CD4-positive, alpha-beta T cell treated with Interleukin-2 at 100 ng/mL for 4 hours (primary cell): Measurements from ENCODE around the gene CFAP99.
"Not testable (repeated sequence)": the region's sequence is repeated elsewhere in the genome, so short reads cannot be mapped to it uniquely, and the experiment has no call there.

Source experiments
- DNase-seq: peaks from one replicate; pipeline ENCODE4 v3.0.0-alpha.2; 2020; ENCODE audit warnings: low spot score

CFAP99 gene

DNA sequence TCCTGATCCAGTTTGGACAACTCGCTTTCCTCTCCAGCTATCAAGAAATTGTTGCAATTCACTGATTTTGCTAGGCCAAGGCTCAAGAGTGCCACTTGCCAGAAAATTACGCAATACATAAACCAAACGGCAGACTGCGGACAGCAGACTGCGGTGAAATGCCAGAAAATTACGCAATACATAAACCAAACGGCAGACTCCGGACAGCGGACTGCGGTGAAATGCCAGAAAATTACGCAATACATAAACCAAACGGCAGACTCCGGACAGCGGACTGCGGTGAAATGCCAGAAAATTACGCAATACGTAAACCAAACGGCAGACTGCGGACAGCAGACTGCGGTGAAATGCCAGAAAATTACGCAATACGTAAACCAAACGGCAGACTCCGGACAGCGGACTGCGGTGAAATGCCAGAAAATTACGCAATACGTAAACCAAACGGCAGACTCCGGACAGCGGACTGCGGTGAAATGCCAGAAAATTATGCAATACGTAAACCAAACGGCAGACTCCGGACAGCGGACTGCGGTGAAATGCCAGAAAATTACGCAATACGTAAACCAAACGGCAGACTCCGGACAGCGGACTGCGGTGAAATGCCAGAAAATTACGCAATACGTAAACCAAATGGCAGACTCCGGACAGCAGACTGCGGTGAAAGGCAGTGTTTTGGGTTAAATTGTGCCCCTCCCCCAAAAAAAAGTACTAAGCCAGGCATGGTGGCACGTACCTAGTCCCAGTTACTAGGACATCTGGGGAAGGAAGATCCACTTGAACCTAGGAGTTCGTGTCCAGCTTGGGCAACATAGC is 11.4 kb downstream of the CFAP99 start:
- not testable (repeated sequence) for DNase-seq

DNA sequence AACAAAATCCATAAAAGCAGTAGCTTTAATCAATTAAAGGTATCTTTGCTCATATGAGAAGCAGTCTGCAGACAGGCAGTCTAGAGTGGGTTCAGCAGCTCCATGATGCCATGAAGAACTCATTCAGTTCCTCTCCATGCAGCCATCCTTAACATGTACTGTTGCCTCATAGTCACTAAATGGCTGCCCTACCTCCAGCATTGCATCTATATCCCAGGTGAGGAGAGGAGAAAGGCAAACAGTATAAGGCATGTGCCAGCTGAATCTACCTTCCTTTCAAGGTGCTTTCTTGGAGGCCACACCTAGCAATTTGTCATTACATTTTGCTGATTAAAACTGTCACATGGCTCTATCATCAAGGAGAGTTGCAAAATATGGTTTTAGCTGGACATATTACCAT is 13.2 kb downstream of the CFAP99 start:
- DNase-seq: no peak

DNA sequence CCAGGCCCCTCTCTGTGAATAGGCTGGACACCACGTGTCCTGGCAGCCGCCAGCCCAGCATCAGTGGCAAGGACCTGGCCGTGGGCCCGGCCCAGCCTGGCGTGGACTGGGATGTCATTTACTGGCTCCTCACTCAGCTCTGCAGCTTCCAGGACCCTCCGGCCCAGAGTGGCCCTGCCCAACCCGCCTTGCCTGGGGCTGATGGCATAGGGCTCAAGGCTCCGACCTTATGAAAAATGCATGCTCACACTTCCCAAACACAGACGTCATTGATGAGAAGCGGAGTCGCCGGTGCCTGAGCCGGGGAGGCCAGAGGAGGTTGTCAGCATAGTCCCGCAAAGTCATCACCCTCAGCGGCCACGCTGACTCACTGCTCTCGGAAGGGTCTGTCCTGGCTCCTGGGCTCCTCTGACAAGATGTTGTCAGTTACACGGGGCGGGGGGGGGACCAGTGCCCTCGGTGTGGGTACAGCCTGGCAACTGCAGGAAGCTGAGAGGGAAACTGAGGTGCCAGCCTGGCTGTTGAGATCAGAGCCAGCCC is 14.3 kb downstream of the CFAP99 start:
- DNase-seq: no peak

DNA sequence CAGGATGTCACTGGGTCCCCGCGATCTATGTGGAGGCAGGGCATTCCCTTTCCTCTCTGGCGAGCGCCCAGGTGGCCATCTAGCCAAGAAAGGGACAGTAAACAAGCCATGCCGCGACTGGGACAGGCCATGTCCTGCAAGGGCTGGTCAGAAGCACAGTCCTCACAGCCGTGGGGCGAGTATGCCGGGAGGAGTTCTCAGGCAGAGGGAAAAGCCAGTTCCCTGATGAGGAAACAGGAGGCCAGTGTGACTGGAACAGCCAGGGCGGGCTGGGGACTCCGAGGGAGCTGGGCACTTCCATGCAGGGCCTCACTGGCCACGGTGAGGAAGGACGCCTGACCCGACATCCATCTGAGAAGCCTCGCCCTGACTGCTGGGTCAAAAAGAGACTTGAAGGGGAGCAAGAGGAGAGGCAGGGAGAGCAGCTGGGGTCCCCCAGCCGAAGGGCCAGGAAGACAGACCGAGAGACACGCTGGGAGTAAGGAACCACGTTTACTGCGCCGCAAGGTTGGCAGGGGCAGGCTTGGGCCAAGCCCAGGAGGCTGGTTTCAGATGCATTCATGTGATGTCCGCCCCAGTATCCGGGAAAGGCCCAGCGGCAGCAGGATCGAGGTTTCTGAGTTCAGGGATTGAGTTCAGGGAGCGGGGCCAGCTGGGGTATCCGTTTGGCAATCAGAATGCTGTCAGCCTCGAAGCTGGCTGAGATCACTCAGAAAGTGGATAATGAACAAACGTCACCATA is 15.0 kb downstream of the CFAP99 start:
- no peak for DNase-seq

DNA sequence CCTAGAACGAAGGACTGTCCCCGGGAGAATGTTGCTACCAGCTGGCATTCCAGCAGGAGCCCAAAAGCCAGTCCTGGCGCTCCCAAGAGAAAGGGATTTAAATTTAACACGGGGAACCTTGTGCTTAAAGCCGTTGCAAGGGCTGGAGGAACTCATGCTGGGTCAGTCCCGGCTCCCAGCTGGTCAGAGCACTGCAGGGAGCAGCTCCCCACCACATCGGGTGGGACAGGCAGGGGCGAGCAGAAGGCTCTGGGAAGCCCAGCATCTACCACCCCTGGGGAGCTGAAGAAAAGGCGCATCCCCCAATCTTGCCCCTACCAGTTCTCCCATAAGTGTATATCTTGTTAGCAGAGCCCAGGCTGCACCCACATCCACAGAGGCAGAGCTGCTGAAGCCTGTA is 15.7 kb downstream of the CFAP99 start:
- no peak for DNase-seq

DNA sequence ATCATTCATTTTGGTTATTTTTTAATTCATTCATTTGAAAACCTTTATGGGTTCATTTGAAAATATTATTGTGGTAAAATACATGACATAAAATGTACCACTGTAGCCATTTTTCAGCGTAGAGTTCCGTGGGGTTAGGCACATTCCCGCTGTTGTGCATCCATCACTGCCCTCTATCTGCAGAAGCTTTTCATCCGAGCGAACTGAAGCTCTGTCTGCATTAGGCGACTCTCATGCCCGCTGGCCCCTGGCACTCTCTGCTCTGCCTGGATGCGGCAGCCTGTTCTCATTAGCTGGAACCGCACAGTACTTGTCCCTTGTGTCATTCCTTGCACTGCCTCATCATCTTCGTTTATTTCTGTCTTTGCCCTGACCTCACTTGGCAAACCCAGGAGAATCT is 17.5 kb downstream of the CFAP99 start:
- no peak for DNase-seq

DNA sequence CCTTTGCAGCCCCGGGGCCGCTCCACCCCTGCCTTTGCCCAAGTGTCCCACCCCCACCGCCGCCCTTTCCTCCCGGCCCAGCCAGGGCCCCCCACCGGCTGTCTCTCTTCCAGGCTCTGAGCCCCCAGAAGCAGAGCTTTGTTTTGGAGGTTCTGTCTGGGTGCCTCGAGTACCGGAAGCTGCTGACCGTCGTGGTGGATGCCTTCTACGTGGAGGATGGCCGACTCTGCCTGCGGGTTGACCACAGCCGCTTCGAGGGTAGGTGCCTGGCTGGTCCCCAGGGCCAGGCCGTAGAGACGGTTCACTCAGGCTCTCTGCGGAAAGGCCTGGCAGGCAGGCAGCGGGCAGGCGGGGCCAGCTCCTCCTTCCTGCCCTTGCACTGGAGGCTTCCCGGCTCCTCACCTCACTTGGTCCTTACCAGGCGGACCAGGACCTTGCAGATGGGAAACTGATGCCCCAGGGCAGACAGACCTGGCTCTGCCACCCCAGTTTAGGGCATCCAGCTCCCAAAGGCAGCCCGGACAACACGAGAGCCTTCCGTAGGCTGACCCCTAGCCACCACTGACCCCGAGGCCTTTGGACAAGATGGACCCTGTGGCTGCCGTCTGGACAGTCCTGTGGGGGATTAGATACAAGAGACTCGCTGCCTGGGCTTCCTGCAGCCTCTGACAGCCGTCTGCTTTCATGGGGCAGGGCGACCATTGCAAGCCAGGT is 18.2 kb downstream of the CFAP99 start:
- DNase-seq: no peak

DNA sequence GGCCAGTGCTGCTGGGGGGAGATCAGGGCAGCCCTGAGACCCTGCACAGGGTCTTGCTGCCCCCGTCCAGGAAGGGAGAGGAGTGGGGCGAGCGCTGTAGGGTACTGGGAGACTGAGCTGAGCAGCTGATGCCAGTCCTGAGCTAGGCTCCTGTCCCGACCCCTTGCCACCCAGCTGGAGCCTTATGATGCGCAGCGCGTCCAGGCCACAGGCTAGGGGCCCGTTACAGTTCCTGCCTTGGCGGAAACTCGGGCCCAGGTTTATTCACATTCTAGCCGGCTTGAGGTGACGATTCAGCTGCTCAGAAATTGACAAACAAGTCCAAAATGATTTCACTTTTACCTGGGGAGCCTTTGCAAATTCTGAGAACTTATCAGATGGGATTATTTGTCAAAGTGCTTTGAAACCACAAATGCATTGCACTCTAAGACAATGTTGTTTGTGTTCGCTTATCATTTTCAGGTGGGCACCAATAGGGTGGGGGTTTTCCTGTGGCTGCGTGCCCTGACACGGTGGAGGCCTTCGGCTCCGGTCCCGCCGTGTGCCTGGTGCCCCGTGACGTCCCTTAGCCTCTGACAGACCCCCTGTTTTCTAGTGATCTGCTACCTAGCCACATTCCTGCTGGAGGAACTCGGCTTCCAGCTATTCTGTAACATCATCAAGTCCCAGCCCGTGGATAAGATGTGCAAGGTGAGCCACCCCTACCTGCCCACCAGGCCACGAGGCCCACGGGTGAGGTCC is 18.9 kb downstream of the CFAP99 start:
- DNase-seq: no peak

DNA sequence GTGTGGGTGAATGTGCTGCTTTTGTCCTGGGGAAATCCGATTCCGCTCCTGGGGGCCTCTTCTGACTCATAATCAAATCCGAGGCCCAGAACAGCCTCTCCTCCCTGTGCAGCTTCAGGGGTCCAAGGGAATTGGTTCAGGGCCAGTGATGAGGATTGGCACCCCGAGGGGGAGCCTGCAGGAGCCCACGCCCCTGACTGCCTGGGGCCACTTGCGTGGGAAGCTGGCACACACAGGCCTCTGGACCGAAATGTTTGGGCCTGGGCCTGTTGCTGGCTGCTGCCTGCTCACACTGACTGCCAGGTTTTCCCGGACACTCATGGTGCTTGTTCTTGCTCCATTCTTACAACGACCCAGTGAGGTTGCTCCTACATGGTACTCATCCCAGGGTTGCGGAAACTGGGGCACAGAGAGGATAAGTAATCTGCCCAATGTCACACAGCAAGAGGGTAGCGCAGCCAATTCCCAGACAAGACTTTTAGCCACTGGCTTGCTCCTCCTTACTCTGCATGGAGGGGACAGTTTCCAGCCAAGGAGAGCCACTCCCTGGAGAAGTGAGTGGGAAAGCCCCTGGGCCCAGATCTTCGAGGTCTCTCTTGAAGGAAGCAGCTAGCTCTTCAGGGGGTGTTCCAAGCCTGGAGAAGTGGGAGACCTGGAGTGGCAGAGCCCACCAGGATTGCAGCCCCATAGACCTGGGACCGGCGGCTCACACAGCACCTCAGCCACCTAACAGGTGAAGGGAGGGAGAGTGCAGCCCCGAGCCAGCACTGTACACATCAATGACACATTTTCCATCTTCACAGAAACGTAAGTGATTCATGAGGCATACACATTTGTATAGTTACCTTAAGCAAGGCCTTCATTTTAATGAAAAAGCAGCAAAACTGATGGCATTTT is 20.3 kb downstream of the CFAP99 start:
- no peak for DNase-seq

DNA sequence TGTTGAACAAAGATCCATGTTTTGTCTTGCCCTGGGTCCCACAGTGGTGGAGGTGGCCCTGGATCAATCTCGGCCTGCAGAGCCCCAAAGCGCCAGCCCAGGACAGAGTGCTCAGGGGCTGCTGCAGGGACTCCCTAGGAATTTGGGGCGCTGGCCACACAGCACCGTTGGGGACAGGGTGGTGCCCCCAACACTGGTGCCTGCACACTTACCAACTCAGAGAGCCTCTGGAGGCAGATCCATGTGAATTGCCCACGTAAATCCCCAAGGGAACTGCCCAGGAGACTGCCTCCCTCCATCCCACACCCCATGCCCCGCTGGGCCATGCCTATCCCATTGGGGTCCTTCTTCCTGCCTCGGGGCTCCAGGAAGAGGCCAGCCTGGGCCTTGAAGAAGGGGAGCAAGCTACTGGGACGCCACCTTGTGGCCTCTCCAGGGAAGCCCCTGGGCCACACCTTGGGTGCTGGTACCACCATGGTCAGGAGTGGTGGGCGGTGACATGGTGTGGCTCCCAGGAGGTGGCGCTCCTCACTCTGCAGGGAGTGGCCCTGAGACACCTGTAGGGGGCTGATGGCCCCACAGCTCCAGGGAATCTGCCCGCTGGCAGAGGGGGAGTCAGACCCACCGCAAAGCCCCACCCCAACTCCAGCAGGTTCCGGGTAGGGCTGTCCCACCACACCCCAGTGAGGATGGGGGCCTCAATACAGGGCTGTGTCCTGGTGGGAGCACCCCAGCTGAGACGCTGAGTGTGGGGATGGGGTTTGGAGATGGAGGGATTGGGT is 22.8 kb downstream of the CFAP99 start:
- peak; percentile 71 for DNase-seq

DNA sequence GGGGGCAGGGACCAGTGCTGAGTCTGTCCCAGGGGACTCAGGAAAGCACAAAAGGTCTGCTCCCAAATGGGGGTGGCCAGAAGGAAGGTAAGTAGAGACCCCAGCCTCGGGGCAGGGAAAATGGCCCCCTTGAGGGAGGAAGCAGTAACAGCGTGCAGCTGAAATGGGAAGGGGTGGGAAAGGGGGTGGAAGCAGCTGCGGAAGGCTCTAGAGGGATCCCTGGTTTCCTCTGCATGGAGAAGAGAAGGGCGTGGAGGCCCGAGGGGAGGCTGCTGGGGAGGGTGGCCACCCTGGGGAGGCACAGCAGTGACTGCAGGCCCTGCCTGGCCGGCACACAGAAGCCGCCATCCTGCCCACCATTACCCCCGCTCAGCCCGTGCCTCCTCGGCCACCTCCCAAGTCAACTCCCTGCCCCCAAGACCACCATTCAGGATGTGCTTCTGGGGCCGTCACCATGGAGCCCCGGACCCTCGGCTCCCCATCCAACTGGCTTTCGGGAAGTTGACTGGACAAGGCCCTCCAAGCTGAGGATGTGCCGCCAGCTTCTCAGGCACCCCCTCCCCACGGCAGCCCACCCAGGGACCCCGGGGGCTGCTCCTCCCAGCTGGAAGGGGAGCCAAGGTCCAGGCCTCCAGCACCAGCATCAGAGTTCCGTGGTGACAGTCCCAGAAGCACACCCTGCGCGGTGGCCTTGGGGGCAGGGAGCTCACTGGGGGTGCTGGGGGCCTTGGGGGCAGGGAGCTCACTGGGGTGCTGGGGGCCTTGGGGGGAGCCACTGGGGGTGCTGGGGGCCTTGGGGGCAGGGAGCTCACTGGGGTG is 23.6 kb downstream of the CFAP99 start:
- DNase-seq: no peak

DNA sequence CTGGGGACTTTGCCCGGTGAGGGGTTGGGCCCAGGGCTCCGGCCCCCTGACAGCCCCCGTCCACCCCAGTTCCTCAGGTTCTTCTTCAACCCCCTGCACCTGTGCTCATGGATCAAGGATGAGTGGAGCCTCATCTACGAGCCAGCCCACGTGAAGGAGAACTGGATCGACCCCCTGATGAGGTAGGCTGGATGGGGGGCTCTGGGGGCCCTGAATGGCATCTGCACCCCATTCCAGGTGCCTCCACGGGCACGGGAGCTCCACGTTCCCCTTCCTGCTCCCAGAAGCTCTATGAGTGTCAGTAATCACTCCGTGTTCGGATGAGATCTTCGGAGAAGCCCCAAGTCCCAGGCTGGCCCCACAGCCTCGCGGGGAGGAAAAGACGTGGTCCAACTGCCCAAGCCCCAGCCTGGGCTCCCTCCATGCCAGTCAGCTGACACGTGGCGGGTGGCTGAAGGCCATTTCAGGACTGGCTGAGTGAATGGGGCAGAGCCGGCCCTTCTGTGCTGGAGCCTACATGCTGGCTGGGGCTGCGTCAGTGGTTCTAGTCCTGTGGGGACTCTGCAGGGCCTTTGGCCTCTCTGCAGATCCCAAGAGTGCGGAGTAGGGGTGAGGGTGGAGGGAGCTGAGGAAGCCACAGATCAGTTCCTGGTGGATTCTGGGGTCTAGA is 24.4 kb downstream of the CFAP99 start:
- no peak for DNase-seq

DNA sequence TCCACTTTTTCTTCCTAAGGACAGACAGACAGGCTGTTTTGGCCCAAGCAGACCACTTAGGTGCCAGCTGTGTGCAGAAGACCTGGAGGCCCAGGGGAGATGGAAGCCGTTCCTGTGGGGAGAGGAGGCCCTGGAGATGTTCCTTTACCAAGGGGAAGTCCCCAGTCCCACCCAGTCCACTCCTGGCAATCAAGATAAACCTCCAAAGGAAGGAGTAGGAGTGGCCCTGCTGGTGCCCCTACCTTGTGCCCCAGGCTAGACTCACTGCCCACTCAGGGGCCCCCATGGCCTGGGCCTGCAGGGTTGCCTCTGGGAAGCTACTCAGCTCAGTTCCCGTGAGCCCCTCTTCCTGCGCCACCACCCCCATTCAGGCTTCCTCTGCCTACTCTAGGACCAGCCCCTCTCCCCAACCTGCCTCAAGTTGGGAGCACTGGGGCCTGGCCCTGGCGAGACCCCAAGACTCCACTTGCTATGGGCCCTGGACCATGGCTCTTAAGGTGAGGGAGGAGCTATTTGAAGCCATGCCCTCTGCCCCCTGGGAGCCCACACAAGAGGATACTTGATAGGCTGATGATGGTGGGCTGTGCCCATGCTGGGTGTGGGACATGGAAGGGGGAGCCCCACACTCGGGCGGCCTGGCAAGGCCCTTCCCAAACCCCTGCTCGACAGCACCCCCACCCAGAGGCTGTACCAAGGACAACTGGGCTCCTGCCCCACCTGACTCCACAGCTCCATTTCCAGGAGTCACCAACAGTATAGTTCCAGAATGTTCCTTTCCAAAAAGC is 25.4 kb downstream of the CFAP99 start:
- no peak for DNase-seq

DNA sequence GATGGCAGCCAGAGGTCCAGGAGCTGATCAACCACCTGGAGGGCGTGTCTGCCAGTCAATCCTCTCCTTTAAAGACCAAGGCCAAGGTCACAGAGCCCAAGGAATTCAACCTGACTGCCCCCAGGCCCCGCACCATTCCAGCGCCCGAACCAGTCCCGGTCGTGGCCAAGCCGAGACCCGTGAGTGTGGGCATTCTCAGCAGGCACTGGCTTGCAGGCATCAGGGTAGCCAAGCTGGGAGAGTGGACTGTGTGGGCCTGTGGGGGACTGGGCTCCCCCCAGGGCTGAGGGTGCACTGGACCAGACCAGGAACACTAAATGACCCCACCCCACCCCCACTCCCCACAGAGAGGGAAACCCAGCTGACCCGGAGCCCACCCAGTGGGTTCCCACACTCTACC is 26.4 kb downstream of the CFAP99 start:
- DNase-seq: no peak

DNA sequence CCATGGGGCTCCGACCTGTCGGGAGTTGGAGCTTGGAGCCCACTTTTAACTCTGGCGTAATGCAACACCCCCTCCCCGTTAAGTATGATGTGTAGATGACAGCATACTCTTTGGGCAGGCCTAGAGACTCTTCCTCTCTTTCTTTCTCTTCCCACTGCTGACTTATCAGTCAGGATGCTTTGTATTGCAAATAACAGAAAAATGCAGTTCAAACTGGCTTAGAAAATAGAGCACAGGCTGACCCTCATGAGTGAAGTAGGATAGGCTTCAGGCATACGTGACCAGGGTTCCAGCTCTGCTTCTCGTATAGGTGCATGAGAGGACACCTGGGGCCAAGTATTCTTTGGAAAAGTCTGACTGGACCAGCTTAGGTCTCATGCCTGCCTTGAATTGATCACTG is 26.8 kb downstream of the CFAP99 start:
- no peak for DNase-seq

DNA sequence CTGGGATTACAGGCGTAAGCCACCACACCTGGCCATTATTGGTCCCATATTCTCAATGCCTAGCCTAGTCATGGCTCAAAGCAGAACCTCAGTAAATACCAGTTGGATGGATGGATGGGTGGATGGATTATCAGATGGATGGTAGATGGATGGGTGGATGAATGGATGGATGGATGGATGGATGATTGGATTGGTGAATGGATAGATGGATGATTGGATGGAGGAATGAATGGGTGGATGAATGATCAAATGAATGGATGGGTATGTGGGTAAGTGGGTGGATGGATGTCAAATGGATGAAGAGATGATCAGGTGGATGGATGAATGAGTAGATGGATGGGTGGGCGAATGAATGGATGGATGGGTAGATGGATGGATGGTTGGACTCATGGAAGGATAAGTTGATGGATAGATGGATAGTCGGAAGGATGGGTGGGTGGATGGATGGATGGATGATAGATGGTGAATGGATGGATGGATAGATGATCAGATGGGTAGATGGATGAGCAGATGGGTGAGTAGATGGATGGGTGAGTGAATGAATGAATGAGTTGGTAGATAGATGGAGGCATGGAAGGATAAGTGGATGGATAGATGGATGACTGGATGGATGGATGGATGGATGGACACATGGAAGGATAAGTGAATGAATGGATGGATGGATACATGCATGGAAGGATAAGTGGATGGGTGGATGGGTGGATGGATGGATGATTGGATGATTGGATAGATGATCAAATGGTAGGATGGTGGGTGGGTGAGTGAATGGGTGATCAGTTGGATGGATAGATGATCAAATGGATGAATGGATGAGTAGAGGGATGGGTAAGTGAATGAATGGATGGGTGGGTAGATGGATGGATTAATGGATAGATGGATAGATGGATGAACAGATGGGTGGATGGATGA is 28.2 kb downstream of the CFAP99 start:
- DNase-seq: no peak

DNA sequence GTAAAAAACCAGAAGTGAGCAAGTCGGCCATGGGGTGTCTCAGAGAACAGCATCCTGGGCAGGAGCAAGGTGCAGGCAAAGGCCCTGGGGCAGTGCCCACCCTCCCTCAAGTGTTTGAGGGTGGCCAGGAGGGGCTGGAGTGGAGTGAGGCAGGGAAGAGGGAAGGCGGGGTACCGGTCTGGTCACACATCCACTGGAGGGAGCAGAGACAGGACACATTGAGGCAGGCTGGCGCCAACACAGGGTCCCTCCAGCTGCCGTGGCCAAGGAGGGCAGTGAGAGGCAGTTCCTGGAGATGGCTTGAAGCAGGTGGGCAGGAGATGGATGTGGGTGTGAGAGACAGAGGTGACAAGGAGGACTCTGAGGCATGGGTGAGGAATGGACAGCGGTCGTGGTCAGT is 29.8 kb downstream of the CFAP99 start:
- no peak for DNase-seq
